22Rv1 (cell line): Measurements from ENCODE around the gene GAGE12J.
"Not testable (repeated sequence)": the region's sequence is repeated elsewhere in the genome, so short reads cannot be mapped to it uniquely, and the experiment has no call there.

Source experiments
- H3K27ac ChIP-seq: fragments of 450-650 bp; 2 replicates; pipeline ENCODE4 v1.5.1; 2017
- CTCF ChIP-seq: fragments of 450-650 bp; IDR thresholded peaks from 2 replicates; pipeline ENCODE4 v1.5.1; 2017; ENCODE audit warnings: mild to moderate bottlenecking
- ZFX ChIP-seq: fragments of 450-650 bp; IDR thresholded peaks from 2 replicates; pipeline ENCODE4 v1.6.1; 2017; ENCODE audit warnings: antibody characterized with exemption, borderline replicate concordance

Gene GAGE12J

GRCh38 chrX:49292400-49293362 lies 29.2 kb upstream of the GAGE12J start:
- TF ChIP-seq CTCF (no peak), ZFX (no peak)

GRCh38 chrX:49299293-49299692 lies 22.5 kb upstream of the GAGE12J start:
- not testable (repeated sequence) for H3K27ac ChIP-seq

More at GRCh38 chrX:49292400-49293362, 29.2 kb upstream of the GAGE12J start:
- H3K27ac ChIP-seq = no peak overlapping the region

GRCh38 chrX:49300703-49301102 lies 21.1 kb upstream of the GAGE12J start:
- no peak overlapping the region for H3K27ac ChIP-seq
- TF ChIP-seq CTCF (no peak), ZFX (no peak)

- TF ChIP-seq ZFX (no peak), CTCF (no peak)
- H3K27ac ChIP-seq = no peak within 1 kb of the TSS
Observed at GRCh38 chrX:49303346-49303745, 18.5 kb upstream of the GAGE12J start, which contains the start of gene GAGE10. TSS of gene GAGE10 (plus strand) at chrX:49303646. CDS start at chrX:49304860, 1,214 bp downstream.

- not testable (repeated sequence) for H3K27ac ChIP-seq
Observed at GRCh38 chrX:49307775-49308174, 14.1 kb upstream of the GAGE12J start.

GRCh38 chrX:49308604-49309269 lies 13.1 kb upstream of the GAGE12J start:
- TF ChIP-seq ZFX (no peak), CTCF (no peak)
- no peak overlapping the region for H3K27ac ChIP-seq

- H3K27ac ChIP-seq = no peak overlapping the region
- TF ChIP-seq ZFX (no peak), CTCF (no peak)
Observed at GRCh38 chrX:49309401-49309981, 12.3 kb upstream of the GAGE12J start.

GRCh38 chrX:49310371-49310770 lies 11.5 kb upstream of the GAGE12J start:
- no peak overlapping the region for H3K27ac ChIP-seq
- TF ChIP-seq ZFX = no peak
